NCI-H748 (cell line): ENCODE data around the gene ENPEP.
"Not testable (repeated sequence)": the region's sequence is repeated elsewhere in the genome, so short reads cannot be mapped to it uniquely, and the experiment has no call there.

Experiments used
- DNase-seq: peaks from one replicate; lab custom pipeline; 2025; ENCODE audit not compliant: unreplicated experiment; lab: John Stamatoyannopoulos, UW

ENPEP gene

DNA sequence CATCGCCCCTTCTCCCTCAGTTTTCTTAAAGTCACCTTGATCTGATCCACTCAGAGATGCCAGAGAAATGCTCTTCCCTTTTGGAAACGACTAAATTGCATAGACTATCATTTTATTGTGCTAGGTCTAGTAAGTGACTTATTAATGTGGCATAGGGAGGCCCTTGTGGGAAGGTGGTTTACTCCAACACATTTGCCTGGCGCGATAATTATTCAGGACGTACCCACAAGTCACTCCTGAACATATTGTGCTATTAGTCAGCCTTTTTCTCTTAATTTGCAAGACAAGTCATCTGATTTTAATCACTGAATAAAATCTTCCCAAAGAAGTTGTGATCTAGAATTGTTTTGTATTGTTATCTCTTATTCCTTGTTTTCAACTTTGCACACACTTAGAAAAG, 7.6 kb downstream of the ENPEP start:
- no peak for DNase-seq

GRCh38 chr4:110484029-110484428, 8.1 kb downstream of the ENPEP start:
- no peak for DNase-seq

GRCh38 chr4:110484767-110485166, 8.8 kb downstream of the ENPEP start:
- DNase-seq, result no peak

DNA sequence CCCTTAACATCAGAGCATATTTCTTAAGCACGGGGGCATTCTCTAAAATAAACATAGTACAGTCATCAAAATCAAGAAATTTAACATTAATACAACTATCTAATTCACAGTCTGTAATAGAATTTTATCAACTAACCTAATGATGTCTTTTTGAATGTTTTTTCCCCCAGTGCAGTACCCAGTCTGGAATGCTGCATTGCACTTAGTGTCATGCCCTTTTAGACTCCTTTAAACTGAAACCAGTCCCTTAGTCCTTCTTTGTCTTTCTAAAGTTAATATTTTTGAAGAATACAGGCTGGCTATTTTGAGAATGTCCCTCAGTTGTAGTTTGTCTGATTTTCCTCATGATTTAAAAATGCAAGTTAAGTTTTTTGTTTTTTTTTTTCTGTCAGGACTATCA, 9.5 kb downstream of the ENPEP start:
- no peak for DNase-seq

- DNase-seq, result no peak
These were observed 10.3 kb downstream of the ENPEP start for GRCh38 chr4:110486256-110486655.

- not testable (repeated sequence) for DNase-seq
These were observed 10.9 kb downstream of the ENPEP start for GRCh38 chr4:110486850-110487249.

GRCh38 chr4:110487873-110488272, 11.9 kb downstream of the ENPEP start:
- DNase-seq, result no peak

DNA sequence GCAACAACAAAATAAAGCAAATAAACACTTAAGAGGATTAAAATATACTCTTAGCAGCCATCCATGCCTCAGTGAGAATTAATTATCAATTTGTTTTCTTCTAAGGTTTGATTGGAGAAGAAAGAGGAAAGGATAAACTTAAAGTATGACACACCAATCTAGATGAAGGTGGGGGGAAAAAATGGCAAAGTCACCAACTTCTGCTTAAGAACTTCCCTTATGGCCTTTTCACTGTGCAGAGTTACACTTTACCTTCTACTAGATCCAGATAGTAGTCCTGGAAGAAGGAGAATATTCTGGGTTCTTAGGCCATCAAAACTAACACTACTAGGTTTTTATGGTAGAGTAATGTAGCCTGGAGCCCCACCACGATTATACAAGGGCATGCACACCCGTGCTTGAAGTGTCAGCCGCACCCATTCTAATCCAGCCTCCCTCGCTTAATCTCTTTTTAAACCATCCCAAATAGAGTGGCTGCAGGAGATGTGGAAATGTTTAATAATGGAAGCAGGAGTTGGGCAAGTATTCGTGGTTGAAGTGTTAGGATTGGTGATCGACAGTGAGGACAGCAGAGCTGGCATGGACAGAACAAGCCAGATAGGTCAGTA, 14.1 kb downstream of the ENPEP start:
- no peak for DNase-seq

DNA sequence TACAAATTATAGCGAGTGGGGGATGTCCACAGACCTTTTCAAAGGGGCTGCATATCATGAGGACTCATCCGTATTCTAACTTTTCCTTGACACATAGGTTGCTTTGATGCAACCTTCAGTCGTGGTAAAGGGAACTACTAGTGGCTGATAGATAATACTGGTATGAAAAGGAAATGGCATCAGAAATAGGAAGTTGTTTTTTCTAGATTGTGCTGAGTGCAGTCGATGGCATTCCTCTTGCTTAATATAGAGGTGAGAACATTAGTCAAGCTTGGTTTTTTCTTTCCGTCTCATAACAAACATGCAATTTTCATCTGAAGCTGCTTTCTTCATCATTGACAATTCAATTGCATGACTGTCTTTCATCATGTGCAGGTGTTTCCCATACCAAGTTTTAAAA, 16.6 kb downstream of the ENPEP start:
- DNase-seq, result no peak

DNA sequence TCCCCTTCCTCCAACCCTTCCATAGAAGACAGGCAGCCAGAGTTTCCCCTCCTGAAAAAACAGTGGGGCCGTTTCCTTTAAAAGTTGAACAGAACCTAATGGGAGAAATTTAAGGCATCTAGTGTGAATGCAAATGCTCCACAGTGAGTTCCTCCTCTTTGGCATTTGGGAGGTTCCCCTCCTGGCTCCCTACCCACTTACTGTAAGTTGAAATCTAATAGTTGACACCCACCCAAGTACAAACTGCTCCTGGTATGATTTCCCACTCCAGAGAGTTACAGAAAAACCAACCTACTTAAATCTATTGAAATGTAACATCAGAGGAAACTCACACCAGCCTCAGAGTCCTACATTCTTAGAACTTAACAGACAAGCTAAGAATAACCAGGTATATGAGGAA, 17.6 kb downstream of the ENPEP start:
- DNase-seq, result no peak

DNA sequence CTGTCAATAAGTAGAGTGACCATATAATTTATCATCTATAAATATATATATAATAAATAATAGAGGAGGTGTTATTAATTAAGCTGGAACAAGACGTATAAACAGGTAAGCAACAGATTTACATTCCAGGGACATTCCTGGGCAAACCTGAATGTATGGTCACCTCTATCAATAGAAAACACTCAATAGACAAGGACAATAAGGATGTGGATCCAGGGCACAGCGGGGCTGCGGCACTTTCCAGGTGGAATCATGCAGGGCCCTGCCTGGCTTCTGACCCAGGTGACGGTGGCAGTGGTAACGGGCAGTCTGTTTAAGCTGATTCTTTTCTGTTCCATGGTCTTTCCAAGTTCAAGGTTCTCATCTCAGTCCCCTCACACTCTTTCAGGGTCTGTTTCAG, 22.5 kb downstream of the ENPEP start:
- no peak for DNase-seq

DNA sequence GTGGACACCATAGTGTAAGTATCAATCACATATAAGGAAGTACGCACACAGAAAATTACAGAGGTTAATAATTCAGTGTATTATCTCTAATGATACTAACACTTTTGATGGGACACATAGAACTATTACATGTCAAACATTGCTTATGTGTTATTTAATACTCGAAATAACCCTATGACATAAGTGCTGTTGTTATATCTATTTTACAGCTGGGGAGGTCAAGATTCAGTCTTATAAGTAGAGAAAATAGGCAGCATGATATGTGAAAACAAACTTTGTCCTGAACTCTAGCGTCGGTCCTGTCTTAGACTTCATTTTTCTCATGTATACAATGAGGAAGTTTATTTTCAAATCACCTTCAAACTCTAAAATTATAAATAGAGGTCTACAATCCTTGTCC, 23.2 kb downstream of the ENPEP start:
- DNase-seq, result no peak

DNA sequence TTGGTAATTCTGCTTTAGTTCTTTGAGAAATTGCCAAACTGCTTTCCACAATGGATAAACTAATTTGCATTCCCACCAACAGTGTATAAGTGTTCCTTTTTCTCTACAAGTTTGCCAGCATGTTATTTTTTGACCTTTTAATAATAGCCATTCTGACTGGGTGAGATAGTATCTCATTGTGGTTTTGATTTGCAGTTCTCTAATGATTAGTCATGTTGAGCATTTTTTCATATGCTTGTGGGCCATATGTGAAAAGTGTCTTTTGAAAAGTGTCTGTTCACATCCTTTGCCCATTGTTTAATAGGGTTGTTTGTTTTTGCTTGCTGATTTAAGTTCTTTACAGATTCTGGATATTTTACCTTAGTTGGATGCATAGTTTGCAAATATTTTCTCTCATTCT, 25.9 kb downstream of the ENPEP start:
- DNase-seq, result no peak

GRCh38 chr4:110503270-110504083, 27.5 kb downstream of the ENPEP start:
- DNase-seq, result no peak

GRCh38 chr4:110504084-110504435, 28.1 kb downstream of the ENPEP start:
- DNase-seq, result no peak

- DNase-seq, result no peak
These were observed 29.5 kb downstream of the ENPEP start for GRCh38 chr4:110505440-110505839.

DNA sequence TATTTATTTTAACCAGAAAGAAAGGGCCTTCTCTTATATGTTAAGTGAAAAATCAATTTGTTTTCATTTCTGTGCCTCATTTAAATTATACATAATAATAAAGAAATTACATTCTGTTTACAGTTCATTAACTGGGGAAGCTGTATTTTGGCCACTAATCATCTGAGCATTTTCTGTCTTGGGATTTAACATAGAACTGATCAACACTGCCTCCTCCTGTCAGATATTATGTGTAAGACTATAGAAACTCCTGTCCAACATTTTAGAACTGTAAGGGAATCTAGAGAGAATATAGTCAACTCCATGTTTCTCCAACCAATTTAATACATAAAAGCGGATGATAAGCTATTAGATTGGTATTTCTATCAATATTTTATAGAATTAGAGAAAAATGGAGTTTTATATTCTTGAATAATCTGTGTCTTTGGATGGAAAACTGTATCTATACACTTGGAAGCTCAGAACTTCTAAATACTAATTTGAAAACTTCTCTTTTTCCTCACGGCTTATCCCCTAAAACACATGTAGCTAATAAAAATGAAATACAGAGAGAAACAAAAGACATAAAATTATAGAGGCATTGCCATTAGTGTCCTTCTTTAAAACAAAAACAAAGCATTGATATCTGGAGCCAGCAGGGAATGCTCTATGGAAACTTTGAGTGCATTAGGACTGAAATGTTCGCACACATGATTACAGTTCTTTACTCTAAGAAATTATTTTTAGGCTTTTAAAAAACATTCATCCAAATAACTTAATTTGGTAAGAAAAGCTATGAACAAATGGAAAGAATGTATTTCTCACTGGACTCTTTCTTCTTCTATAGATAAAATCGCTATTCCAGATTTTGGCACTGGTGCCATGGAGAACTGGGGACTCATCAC, 33.1 kb downstream of the ENPEP start:
- peak; percentile 9 for DNase-seq

DNA sequence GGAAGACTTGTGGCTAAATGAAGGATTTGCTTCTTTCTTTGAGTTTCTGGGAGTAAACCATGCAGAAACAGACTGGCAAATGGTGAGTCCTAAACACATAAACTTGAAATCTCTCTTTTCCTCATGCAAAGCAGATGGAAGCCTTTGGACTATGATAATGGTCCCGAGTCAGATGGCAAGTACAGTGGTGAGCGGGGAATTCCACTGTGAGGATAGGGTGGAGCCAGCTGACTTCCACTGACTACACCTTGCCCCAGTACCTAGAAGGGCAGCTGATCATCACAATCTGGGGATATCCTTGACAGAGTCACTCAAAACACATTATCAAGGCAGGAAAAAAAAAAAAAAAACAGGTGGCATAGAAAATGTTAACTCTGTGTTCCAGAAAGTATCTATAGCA, 34.3 kb downstream of the ENPEP start:
- no peak for DNase-seq

DNA sequence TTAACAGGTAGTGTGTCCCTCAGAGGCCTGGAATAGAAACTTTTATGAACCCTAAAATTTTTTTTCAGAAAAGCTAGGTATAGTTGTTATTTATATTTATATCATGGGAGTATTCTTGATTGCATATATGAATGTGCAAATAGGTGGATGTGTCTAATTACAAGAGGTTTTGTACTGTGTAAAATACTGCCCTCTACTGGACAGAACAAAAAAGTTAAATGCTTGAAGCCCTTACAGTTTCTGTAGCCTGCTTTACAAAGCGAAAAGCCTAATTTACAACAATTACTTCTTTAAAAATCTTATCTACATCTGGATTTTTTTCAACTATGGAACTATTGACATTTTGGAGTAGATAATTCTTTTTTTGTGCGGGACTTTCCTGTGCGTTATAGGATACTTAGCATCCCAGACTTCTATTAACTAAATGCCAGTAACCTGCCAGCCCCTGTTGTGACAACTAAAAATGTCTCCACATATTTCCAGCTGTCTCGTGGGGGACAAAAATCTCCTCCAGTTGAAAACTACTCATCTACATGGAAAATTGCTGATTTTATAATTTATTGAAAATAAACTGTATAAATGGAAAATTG, 35.1 kb downstream of the ENPEP start:
- DNase-seq, result peak; percentile 57

DNA sequence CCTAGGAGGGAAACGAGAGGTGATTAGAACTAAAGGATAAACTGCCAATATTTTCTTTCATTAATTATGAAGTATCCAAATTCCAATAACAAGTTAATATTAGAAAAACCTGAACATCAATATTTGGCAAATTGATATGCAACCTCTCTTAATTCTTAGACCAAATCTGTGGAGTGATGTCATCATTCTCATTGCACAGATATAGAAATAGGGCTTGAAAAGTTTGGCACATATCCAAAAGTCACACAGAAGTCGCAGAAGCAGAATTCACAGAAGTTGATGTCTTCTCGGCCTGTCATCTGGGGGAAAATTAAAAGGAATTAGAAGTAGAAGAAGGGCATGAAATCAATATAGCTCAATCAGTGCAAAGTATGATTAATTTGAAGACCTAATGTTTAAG, 36.9 kb downstream of the ENPEP start:
- DNase-seq, result no peak

- peak; percentile 34 for DNase-seq
These were observed 39.0 kb downstream of the ENPEP start for GRCh38 chr4:110514889-110515479.
